GM23338 (cell line): ENCODE measurements around the gene CHN1. TPM values are rescaled to one million over a fixed set of nuclear protein-coding genes. Genes with fewer than 3 reads are reported as not detected.

Experiments used
- ATAC-seq: fragments of 200-7000 bp; cut with Tn5 transposase; 3 replicates; pipeline ENCODE4 v1.9.1; 2020
- DNase-seq: peaks from one replicate; pipeline ENCODE4 v3.0.0-alpha.2; 2015; ENCODE audit warnings: low spot score
- H2AFZ ChIP-seq: fragments of 200-600 bp; sonication (generic); 2 replicates; pipeline ENCODE4 v1.8.0; 2016; ENCODE audit warnings: antibody characterized with exemption, mild to moderate bottlenecking, moderate library complexity
- H3F3A ChIP-seq: fragments of 200-600 bp; sonication (generic); replicated peaks from 2 replicates; pipeline ENCODE4 v1.8.0; 2017; ENCODE audit warnings: antibody characterized with exemption, mixed run types, low read depth
- H3K27ac ChIP-seq: fragments of 200-600 bp; sonication (generic); 2 replicates; pipeline ENCODE4 v1.6.1; 2016; ENCODE audit warnings: low read depth
- H3K27me3 ChIP-seq: fragments of 200-600 bp; sonication (generic); 2 replicates; pipeline ENCODE4 v1.8.0; 2016; ENCODE audit warnings: mild to moderate bottlenecking, mixed run types, moderate library complexity; ENCODE audit not compliant: insufficient read depth
- H3K36me3 ChIP-seq: fragments of 200-600 bp; sonication (generic); 2 replicates; pipeline ENCODE4 v1.8.0; 2016; ENCODE audit warnings: mild to moderate bottlenecking; ENCODE audit not compliant: insufficient read depth
- H3K4me1 ChIP-seq: fragments of 200-600 bp; sonication (generic); 2 replicates; pipeline ENCODE4 v1.8.0; 2016; ENCODE audit warnings: mild to moderate bottlenecking, moderate library complexity; ENCODE audit not compliant: insufficient read depth
- H3K4me2 ChIP-seq: fragments of 200-600 bp; sonication (generic); 2 replicates; pipeline ENCODE4 v1.7.1; 2017; ENCODE audit warnings: mixed run types
- H3K4me3 ChIP-seq: fragments of 200-600 bp; sonication (generic); 2 replicates; pipeline ENCODE4 v1.6.1; 2016; ENCODE audit warnings: mixed run types
- H3K79me2 ChIP-seq: fragments of 200-600 bp; sonication (generic); replicated peaks from 2 replicates; pipeline ENCODE4 v1.8.0; 2017; ENCODE audit warnings: mild to moderate bottlenecking; ENCODE audit not compliant: insufficient read depth
- H3K9me2 ChIP-seq: fragments of 200-600 bp; sonication (generic); 2 replicates; pipeline ENCODE4 v1.8.0; 2017; ENCODE audit not compliant: insufficient read depth
- H4K20me1 ChIP-seq: fragments of 200-600 bp; sonication (generic); replicated peaks from 2 replicates; pipeline ENCODE4 v1.8.0; 2017; ENCODE audit warnings: mild to moderate bottlenecking; ENCODE audit not compliant: insufficient read depth
- H3K27ac Mint-ChIP-seq: 2 replicates; pipeline ENCODE4 v1.8.0; 2020; ENCODE audit warnings: inconsistent platforms, mild to moderate bottlenecking, moderate library complexity, mixed read lengths
- H3K27me3 Mint-ChIP-seq: 3 replicates; pipeline ENCODE4 v1.8.0; 2022; ENCODE audit warnings: low read depth, mild to moderate bottlenecking, moderate library complexity, mixed read lengths, inconsistent platforms; ENCODE audit not compliant: insufficient read depth, poor library complexity
- H3K36me3 Mint-ChIP-seq: 3 replicates; pipeline ENCODE4 v1.8.0; 2021; ENCODE audit warnings: low read depth, mild to moderate bottlenecking, inconsistent platforms, moderate library complexity, mixed read lengths
- H3K4me1 Mint-ChIP-seq: 3 replicates; pipeline ENCODE4 v1.8.0; 2020; ENCODE audit warnings: mild to moderate bottlenecking, inconsistent platforms, mixed read lengths
- H3K4me3 Mint-ChIP-seq: 3 replicates; pipeline ENCODE4 v1.8.0; 2021; ENCODE audit warnings: moderate library complexity, mild to moderate bottlenecking, inconsistent platforms, mixed read lengths
- H3K9me3 Mint-ChIP-seq: 3 replicates; pipeline ENCODE4 v1.8.0; 2020; ENCODE audit warnings: moderate library complexity, mild to moderate bottlenecking, inconsistent platforms, mixed read lengths
- CREB1 ChIP-seq: fragments of 250-450 bp; sonication (Bioruptor Pico); IDR thresholded peaks from 2 replicates; pipeline ENCODE4 v1.5.0; 2020; ENCODE audit warnings: low read depth, mild to moderate bottlenecking, moderate library complexity
- EZH2 ChIP-seq: fragments of 200-600 bp; sonication (generic); IDR thresholded peaks from one replicate; pipeline ENCODE4 v1.8.0; 2017; ENCODE audit warnings: antibody characterized with exemption, mild to moderate bottlenecking, low read depth; ENCODE audit not compliant: unreplicated experiment
- EZH2phosphoT487 ChIP-seq: fragments of 200-600 bp; sonication (generic); IDR thresholded peaks from one replicate; pipeline ENCODE4 v1.8.1; 2018; ENCODE audit warnings: antibody characterized with exemption; ENCODE audit not compliant: unreplicated experiment
- JUNB ChIP-seq: IDR thresholded peaks from one replicate; pipeline ENCODE4 v1.6.1; 2016; ENCODE audit warnings: antibody characterized with exemption; ENCODE audit not compliant: unreplicated experiment
- NANOG ChIP-seq: IDR thresholded peaks from 2 replicates; pipeline ENCODE4 v1.6.1; 2016; ENCODE audit warnings: antibody characterized with exemption, borderline replicate concordance
- POLR2AphosphoS5 ChIP-seq: IDR thresholded peaks from 2 replicates; pipeline ENCODE4 v1.6.1; 2016; ENCODE audit warnings: antibody characterized with exemption, low read depth
- STAT1 ChIP-seq: IDR thresholded peaks from one replicate; pipeline ENCODE4 v1.6.1; 2016; ENCODE audit warnings: antibody characterized with exemption; ENCODE audit not compliant: unreplicated experiment
- ZNF114 ChIP-seq: fragments of 250-450 bp; sonication (Bioruptor Pico); IDR thresholded peaks from 2 replicates; pipeline ENCODE4 v1.5.0; 2020; ENCODE audit warnings: mild to moderate bottlenecking, moderate library complexity
- ZNF331 ChIP-seq: fragments of 250-450 bp; sonication (Bioruptor Pico); IDR thresholded peaks from 2 replicates; pipeline ENCODE4 v1.5.0; 2020; ENCODE audit warnings: low read depth, mild to moderate bottlenecking, moderate library complexity
- polyA plus RNA-seq: library from polyadenylated mRNA; unstranded; fragments of >200 nt; fragmentation: Nextera tagmentation; extraction: Ambion mirVana; gene quantifications from 2 replicates; pipeline ENCODE4 v1.2.1, GENCODE V29; 2016
- total RNA-seq: library from RNA; depleted of rRNA; stranded (reverse); fragments of >200 nt; shearing (Covaris generic); gene quantifications from 2 replicates; pipeline ENCODE4 v1.2.3, GENCODE V29; 2014
- TF ChIP-seq, protein P1 (sequence below): fragments of 250-450 bp; sonication (Bioruptor Pico); IDR thresholded peaks from 2 replicates; pipeline ENCODE4 v1.5.0; 2020; ENCODE audit warnings: mild to moderate bottlenecking, moderate library complexity
- TF ChIP-seq, protein P2 (sequence below): IDR thresholded peaks from one replicate; pipeline ENCODE4 v1.6.1; 2018; ENCODE audit warnings: antibody characterized with exemption; ENCODE audit not compliant: unreplicated experiment
- TF ChIP-seq, protein P3 (sequence below), 2 experiments: fragments of 200-600 bp in 1 of 2; sonication (generic) in 1 of 2; conservative IDR thresholded peaks; 2 replicates each; pipeline versions ENCODE4 v1.5.1 to v1.6.1; 2016 to 2017; ENCODE audit warnings: antibody characterized with exemption in 2 of 2, low read depth in 2 of 2, mild to moderate bottlenecking in 2 of 2, moderate library complexity in 1 of 2
- TF ChIP-seq, protein P4 (sequence below): IDR thresholded peaks from 2 replicates; pipeline ENCODE4 v1.6.1; 2016; ENCODE audit warnings: antibody characterized with exemption

CHN1 gene
- total and polyA plus RNA-seq, 2 experiments from 2014 or later = 28.1 to 36.5 TPM

DNA sequence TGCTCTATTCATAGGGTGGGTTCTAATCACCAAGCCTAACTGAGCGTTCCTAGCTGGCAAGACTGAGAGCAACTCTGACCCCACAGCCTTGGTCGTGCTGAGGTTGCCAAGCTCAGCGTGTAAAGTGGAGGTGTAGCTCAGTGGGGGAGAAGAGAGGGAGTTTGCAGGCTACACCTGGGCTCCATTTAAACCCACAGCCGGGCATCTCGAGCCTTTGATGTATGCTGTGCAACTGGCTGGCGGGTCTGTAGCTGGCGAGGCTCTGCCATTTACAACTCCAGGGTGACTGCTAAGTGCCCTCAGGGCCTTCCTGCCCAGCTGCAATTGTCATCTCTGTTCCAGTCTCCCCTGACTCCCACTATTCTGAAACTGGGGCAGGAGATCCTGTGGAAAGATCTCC, 220.9 kb downstream of the CHN1 start:
- peaks cover 16% of the 10 kb centered on the region for H3K9me2 ChIP-seq
- H3K4me3 ChIP-seq = no peak overlapping the region
- TF ChIP-seq EZH2phosphoT487 (no peak), NANOG (no peak), EZH2 (no peak), POLR2AphosphoS5 (no peak), STAT1 (no peak), JUNB (no peak), ZNF331 (CRISPR knock-in tag) (no peak), CREB1 (CRISPR knock-in tag) (no peak), ZNF114 (no peak)
- TF ChIP-seq, protein P1, sequence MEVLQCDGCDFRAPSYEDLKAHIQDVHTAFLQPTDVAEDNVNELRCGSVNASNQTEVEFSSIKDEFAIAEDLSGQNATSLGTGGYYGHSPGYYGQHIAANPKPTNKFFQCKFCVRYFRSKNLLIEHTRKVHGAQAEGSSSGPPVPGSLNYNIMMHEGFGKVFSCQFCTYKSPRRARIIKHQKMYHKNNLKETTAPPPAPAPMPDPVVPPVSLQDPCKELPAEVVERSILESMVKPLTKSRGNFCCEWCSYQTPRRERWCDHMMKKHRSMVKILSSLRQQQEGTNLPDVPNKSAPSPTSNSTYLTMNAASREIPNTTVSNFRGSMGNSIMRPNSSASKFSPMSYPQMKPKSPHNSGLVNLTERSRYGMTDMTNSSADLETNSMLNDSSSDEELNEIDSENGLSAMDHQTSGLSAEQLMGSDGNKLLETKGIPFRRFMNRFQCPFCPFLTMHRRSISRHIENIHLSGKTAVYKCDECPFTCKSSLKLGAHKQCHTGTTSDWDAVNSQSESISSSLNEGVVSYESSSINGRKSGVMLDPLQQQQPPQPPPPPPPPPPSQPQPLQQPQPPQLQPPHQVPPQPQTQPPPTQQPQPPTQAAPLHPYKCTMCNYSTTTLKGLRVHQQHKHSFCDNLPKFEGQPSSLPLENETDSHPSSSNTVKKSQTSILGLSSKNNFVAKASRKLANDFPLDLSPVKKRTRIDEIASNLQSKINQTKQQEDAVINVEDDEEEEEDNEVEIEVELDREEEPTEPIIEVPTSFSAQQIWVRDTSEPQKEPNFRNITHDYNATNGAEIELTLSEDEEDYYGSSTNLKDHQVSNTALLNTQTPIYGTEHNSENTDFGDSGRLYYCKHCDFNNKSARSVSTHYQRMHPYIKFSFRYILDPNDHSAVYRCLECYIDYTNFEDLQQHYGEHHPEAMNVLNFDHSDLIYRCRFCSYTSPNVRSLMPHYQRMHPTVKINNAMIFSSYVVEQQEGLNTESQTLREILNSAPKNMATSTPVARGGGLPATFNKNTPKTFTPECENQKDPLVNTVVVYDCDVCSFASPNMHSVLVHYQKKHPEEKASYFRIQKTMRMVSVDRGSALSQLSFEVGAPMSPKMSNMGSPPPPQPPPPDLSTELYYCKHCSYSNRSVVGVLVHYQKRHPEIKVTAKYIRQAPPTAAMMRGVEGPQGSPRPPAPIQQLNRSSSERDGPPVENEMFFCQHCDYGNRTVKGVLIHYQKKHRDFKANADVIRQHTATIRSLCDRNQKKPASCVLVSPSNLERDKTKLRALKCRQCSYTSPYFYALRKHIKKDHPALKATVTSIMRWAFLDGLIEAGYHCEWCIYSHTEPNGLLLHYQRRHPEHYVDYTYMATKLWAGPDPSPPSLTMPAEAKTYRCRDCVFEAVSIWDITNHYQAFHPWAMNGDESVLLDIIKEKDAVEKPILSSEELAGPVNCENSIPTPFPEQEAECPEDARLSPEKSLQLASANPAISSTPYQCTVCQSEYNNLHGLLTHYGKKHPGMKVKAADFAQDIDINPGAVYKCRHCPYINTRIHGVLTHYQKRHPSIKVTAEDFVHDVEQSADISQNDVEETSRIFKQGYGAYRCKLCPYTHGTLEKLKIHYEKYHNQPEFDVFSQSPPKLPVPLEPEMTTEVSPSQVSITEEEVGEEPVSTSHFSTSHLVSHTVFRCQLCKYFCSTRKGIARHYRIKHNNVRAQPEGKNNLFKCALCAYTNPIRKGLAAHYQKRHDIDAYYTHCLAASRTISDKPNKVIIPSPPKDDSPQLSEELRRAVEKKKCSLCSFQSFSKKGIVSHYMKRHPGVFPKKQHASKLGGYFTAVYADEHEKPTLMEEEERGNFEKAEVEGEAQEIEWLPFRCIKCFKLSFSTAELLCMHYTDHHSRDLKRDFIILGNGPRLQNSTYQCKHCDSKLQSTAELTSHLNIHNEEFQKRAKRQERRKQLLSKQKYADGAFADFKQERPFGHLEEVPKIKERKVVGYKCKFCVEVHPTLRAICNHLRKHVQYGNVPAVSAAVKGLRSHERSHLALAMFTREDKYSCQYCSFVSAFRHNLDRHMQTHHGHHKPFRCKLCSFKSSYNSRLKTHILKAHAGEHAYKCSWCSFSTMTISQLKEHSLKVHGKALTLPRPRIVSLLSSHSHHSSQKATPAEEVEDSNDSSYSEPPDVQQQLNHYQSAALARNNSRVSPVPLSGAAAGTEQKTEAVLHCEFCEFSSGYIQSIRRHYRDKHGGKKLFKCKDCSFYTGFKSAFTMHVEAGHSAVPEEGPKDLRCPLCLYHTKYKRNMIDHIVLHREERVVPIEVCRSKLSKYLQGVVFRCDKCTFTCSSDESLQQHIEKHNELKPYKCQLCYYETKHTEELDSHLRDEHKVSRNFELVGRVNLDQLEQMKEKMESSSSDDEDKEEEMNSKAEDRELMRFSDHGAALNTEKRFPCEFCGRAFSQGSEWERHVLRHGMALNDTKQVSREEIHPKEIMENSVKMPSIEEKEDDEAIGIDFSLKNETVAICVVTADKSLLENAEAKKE = no peak
- TF ChIP-seq, protein P2, sequence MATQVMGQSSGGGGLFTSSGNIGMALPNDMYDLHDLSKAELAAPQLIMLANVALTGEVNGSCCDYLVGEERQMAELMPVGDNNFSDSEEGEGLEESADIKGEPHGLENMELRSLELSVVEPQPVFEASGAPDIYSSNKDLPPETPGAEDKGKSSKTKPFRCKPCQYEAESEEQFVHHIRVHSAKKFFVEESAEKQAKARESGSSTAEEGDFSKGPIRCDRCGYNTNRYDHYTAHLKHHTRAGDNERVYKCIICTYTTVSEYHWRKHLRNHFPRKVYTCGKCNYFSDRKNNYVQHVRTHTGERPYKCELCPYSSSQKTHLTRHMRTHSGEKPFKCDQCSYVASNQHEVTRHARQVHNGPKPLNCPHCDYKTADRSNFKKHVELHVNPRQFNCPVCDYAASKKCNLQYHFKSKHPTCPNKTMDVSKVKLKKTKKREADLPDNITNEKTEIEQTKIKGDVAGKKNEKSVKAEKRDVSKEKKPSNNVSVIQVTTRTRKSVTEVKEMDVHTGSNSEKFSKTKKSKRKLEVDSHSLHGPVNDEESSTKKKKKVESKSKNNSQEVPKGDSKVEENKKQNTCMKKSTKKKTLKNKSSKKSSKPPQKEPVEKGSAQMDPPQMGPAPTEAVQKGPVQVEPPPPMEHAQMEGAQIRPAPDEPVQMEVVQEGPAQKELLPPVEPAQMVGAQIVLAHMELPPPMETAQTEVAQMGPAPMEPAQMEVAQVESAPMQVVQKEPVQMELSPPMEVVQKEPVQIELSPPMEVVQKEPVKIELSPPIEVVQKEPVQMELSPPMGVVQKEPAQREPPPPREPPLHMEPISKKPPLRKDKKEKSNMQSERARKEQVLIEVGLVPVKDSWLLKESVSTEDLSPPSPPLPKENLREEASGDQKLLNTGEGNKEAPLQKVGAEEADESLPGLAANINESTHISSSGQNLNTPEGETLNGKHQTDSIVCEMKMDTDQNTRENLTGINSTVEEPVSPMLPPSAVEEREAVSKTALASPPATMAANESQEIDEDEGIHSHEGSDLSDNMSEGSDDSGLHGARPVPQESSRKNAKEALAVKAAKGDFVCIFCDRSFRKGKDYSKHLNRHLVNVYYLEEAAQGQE = no peak
- TF ChIP-seq, protein P3, sequence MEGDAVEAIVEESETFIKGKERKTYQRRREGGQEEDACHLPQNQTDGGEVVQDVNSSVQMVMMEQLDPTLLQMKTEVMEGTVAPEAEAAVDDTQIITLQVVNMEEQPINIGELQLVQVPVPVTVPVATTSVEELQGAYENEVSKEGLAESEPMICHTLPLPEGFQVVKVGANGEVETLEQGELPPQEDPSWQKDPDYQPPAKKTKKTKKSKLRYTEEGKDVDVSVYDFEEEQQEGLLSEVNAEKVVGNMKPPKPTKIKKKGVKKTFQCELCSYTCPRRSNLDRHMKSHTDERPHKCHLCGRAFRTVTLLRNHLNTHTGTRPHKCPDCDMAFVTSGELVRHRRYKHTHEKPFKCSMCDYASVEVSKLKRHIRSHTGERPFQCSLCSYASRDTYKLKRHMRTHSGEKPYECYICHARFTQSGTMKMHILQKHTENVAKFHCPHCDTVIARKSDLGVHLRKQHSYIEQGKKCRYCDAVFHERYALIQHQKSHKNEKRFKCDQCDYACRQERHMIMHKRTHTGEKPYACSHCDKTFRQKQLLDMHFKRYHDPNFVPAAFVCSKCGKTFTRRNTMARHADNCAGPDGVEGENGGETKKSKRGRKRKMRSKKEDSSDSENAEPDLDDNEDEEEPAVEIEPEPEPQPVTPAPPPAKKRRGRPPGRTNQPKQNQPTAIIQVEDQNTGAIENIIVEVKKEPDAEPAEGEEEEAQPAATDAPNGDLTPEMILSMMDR (conservative IDR thresholded peaks at IDR 0.05; ENCODE audit: low read depth in 2 of 2) = no peak
- TF ChIP-seq, protein P4, sequence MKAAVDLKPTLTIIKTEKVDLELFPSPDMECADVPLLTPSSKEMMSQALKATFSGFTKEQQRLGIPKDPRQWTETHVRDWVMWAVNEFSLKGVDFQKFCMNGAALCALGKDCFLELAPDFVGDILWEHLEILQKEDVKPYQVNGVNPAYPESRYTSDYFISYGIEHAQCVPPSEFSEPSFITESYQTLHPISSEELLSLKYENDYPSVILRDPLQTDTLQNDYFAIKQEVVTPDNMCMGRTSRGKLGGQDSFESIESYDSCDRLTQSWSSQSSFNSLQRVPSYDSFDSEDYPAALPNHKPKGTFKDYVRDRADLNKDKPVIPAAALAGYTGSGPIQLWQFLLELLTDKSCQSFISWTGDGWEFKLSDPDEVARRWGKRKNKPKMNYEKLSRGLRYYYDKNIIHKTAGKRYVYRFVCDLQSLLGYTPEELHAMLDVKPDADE = no peak
- H4K20me1 ChIP-seq = no peaks in the 10 kb centered on the region
- no peak overlapping the region for H3K27ac Mint-ChIP-seq
- no peaks in the 10 kb centered on the region for H3K27me3 ChIP-seq
- H3K27me3 Mint-ChIP-seq = peaks cover 16% of the 10 kb centered on the region
- peaks cover 37% of the 10 kb centered on the region for H3K4me1 ChIP-seq
- no peaks in the 10 kb centered on the region for H3K36me3 Mint-ChIP-seq
- H3K9me3 Mint-ChIP-seq = no peaks in the 10 kb centered on the region; the same call in 2 of the 3 replicates
- H3F3A ChIP-seq = peaks cover 14% of the 10 kb centered on the region
- ATAC-seq = no peak
- peaks cover 51% of the 10 kb centered on the region for H3K4me1 Mint-ChIP-seq
- H3K79me2 ChIP-seq = no peaks in the 10 kb centered on the region
- H3K27ac ChIP-seq = no peak overlapping the region
- no peak for DNase-seq
- H2AFZ ChIP-seq = no peak overlapping the region
- no peaks in the 10 kb centered on the region for H3K36me3 ChIP-seq
- no peak overlapping the region for H3K4me2 ChIP-seq
- no peak overlapping the region for H3K4me3 Mint-ChIP-seq
